Measurements from ENCODE around the gene LRRN1. TPM values are rescaled to one million over a fixed set of nuclear protein-coding genes. Genes with fewer than 3 reads are reported as not detected.

Gene LRRN1
- 0.04 TPM for total RNA-seq (2013)
- under 1 TPM in 1 of 3 donors, not detected in 2; 0.08 TPM for polyA plus RNA-seq
- polyA minus RNA-seq, result not detected in 2 replicates
- 0 to 5.7 (median 0.08) reads per million in 11 experiments for total RNA-seq

DNA sequence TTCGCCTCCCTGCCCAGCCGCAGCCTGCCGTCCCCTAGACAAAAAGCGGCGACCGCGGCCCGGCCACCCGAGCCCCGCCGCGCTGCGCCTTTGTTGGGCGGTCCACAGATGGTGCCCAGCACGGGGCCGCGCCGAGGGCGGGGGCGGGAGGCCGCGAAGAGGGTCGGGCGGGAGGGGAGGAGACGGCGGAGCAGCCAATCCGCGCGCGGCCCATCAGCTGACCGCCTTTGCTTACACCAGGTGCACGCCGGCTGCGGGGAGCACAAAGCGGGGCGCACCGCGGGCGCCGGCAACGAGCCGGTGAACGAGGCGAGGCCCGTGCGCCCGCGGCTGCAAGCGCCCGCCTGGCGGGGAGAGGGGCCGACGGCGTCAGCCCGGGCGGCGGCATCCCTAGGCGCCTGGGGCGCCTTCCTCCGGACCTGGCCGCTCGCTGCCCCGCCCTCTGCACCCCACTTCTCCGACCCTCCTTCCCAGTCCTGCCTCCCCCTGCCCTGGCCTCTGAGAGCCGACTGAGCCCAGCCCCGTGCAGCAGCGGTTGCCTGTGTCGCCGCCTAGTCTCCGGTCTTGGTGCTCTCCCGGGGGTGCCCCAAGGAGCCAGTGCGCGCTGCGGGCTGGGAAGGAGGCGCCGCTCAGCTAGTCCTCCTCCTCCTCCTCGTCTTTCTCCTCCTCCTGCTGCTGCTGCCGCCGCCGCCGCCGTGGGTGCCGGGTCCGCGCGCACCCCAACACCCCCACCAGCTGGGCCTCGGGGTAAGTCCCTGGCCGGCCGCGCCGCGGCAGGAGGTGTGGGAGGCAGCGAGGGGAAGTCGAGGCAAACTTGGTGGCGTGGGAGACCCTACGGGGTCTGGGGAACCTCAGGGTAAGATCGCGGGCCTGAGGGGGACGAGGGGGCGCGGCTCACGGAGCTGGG, at the start of gene LRRN1:
Gene LRRN1 (plus strand): TSS at position 259 of the 907 bp plus-strand sequence. CDS start 45,211 bp downstream, outside the sequence.
- intact Hi-C loops (cut with micrococcal nuclease), result no loop called here
- Histone ChIP-seq H3K9me3 (replicated peaks in 1 of 2; ENCODE audit: control insufficient read depth in 1 of 2, insufficient read depth in 1 of 2, low read length in 2 of 2) (peaks cover 4 to 24% of the 10 kb centered on the region in 2 donors), H2AFZ (ENCODE audit: insufficient read depth, low read depth, low read length, poor library complexity, severe bottlenecking) (peak within 1 kb of the TSS; percentile 41), H4K20me1 (ENCODE audit: insufficient read depth, low read length) (no peaks in the 10 kb centered on the region), H3K4me2 (replicated peaks; ENCODE audit: extremely low read depth, low read length, poor library complexity, severe bottlenecking) (peak within 1 kb of the TSS; percentile 80), H3K27ac (ENCODE audit: low read depth in 1 of 2, low read length in 2 of 2) (no peak within 1 kb of the TSS), H3K4me1 (ENCODE audit: control insufficient read depth in 1 of 2, insufficient read depth in 2 of 2, low read length in 2 of 2) (peaks cover 18 to 30% of the 10 kb centered on the region in 2 donors), H3K36me3 (replicated peaks in 1 of 2; ENCODE audit: control insufficient read depth in 1 of 2, insufficient read depth in 2 of 2, low read length in 2 of 2) (no peaks in the 10 kb centered on the region), H3K4me3 (replicated peaks in 1 of 3; ENCODE audit: low read depth in 2 of 3, low read length in 3 of 3) (peak within 1 kb of the TSS; percentile 28 to 76 (median 31)), H3K9ac (ENCODE audit: insufficient read depth, low read length, poor library complexity, severe bottlenecking) (peak within 1 kb of the TSS; percentile 27), H3K27me3 (ENCODE audit: control insufficient read depth in 2 of 2, insufficient read depth in 2 of 2, low read length in 2 of 2) (peaks cover 46 to 65% of the 10 kb centered on the region in 2 donors), H3K79me2 (ENCODE audit: insufficient read depth, low read length) (no peaks in the 10 kb centered on the region)
- under 1% methylated on average over 72 of the region's 102 CpGs for WGBS (ENCODE audit: insufficient coverage)
- Mint-ChIP-seq H3K36me3 (peaks cover 6% of the 10 kb centered on the region in 2 donors), H3K27me3 (ENCODE audit: low read depth in 3 of 3) (peaks cover 61 to 65% (median 61%) of the 10 kb centered on the region in 3 donors), H3K9me3 (peaks cover 2 to 27% (median 14%) of the 10 kb centered on the region in 7 donors), H3K4me3 (peak within 1 kb of the TSS; percentile 81 to 92), H3K27ac (no peak within 1 kb of the TSS), H3K4me1 (peaks cover 28% of the 10 kb centered on the region)
- TF ChIP-seq, protein P1, sequence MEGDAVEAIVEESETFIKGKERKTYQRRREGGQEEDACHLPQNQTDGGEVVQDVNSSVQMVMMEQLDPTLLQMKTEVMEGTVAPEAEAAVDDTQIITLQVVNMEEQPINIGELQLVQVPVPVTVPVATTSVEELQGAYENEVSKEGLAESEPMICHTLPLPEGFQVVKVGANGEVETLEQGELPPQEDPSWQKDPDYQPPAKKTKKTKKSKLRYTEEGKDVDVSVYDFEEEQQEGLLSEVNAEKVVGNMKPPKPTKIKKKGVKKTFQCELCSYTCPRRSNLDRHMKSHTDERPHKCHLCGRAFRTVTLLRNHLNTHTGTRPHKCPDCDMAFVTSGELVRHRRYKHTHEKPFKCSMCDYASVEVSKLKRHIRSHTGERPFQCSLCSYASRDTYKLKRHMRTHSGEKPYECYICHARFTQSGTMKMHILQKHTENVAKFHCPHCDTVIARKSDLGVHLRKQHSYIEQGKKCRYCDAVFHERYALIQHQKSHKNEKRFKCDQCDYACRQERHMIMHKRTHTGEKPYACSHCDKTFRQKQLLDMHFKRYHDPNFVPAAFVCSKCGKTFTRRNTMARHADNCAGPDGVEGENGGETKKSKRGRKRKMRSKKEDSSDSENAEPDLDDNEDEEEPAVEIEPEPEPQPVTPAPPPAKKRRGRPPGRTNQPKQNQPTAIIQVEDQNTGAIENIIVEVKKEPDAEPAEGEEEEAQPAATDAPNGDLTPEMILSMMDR (IDR thresholded peaks at IDR 0.05), result no peak
- peak in 1 of 3 donors; percentile 3 for DNase-seq

DNA sequence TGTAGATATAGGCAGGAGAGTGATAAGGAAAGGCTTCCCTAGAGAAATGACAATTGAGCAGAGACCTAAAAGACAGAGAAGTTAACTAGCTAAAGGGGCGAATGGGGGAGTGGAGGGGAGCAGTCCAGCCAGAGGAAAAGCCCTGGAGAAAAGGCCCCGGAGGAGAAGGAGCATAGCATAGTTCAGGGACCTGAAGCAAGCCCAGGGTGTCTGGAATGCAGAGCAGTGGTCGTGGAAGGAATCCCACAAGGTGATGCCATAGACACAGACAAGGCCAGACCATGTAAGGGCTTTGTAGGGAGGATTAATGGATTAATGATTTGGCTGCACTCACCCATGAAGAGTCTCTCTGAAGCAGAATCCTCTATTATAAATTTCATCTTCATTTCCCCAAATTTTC, 45.8 kb upstream of the LRRN1 start:
- Histone ChIP-seq H4K20me1 (ENCODE audit: insufficient read depth, low read length) (no peaks in the 10 kb centered on the region), H3K4me3 (replicated peaks in 1 of 3; ENCODE audit: low read depth in 2 of 3, low read length in 3 of 3) (no peak overlapping the region), H3K27ac (ENCODE audit: low read depth in 1 of 2, low read length in 2 of 2) (no peak overlapping the region), H3K4me2 (replicated peaks; ENCODE audit: extremely low read depth, low read length, poor library complexity, severe bottlenecking) (no peak overlapping the region), H3K4me1 (ENCODE audit: control insufficient read depth in 1 of 2, insufficient read depth in 2 of 2, low read length in 2 of 2) (peaks cover 0 to 3% of the 10 kb centered on the region in 2 donors), H3K27me3 (ENCODE audit: control insufficient read depth in 2 of 2, insufficient read depth in 2 of 2, low read length in 2 of 2) (no peaks in the 10 kb centered on the region), H3K36me3 (replicated peaks in 1 of 2; ENCODE audit: control insufficient read depth in 1 of 2, insufficient read depth in 2 of 2, low read length in 2 of 2) (no peaks in the 10 kb centered on the region), H3K79me2 (ENCODE audit: insufficient read depth, low read length) (no peaks in the 10 kb centered on the region), H3K9me3 (replicated peaks in 1 of 2; ENCODE audit: control insufficient read depth in 1 of 2, insufficient read depth in 1 of 2, low read length in 2 of 2) (no peaks in the 10 kb centered on the region), H3K9ac (ENCODE audit: insufficient read depth, low read length, poor library complexity, severe bottlenecking) (no peak overlapping the region), H2AFZ (ENCODE audit: insufficient read depth, low read depth, low read length, poor library complexity, severe bottlenecking) (no peak overlapping the region)
- no peak overlapping the region for H3K4me3 Mint-ChIP-seq
- no peak for DNase-seq
- TF ChIP-seq, protein P1 (IDR thresholded peaks at IDR 0.05), result no peak
- H3K36me3 Mint-ChIP-seq, result no peaks in the 10 kb centered on the region
- H3K9me3 Mint-ChIP-seq, result peaks cover 0 to 4% (median 0%) of the 10 kb centered on the region in 7 donors
- 75% methylated on average over 2 of the region's 3 CpGs for WGBS (ENCODE audit: insufficient coverage)
- peaks cover 1 to 2% (median 2%) of the 10 kb centered on the region in 3 donors for H3K27me3 Mint-ChIP-seq (ENCODE audit: low read depth in 3 of 3)
- intact Hi-C loops (cut with micrococcal nuclease), result no loop called here
- H3K4me1 Mint-ChIP-seq, result peaks cover 7% of the 10 kb centered on the region
- no peak overlapping the region for H3K27ac Mint-ChIP-seq
